Skeletal muscle satellite cell (primary cell): ENCODE results near the gene ITPKB.

Experiments
- H3K27me3 ChIP-seq: 2 replicates; pipeline ENCODE4 v1.7.0; 2013; ENCODE audit warnings: low read length; ENCODE audit not compliant: control insufficient read depth, insufficient read depth
- H3K36me3 ChIP-seq: 2 replicates; pipeline ENCODE4 v1.7.0; 2013; ENCODE audit warnings: mild to moderate bottlenecking, control low read depth, low read length; ENCODE audit not compliant: insufficient read depth
- H3K4me1 ChIP-seq: 2 replicates; pipeline ENCODE4 v1.7.0; 2013; ENCODE audit warnings: low read length; ENCODE audit not compliant: control insufficient read depth, insufficient read depth
- H3K4me2 ChIP-seq: 2 replicates; pipeline ENCODE4 v1.7.0; 2013; ENCODE audit warnings: mild to moderate bottlenecking, low read length
- H3K4me3 ChIP-seq: 2 replicates; pipeline ENCODE4 v1.7.0; 2013; ENCODE audit warnings: low read length
- H3K9ac ChIP-seq: 2 replicates; pipeline ENCODE4 v1.7.0; 2013; ENCODE audit warnings: mild to moderate bottlenecking, low read depth, low read length, moderate library complexity
- H3K9me3 ChIP-seq: replicated peaks from 2 replicates; pipeline ENCODE4 v1.7.0; 2013; ENCODE audit warnings: mild to moderate bottlenecking, control low read depth, low read length

ITPKB gene

GRCh38 chr1:226686440-226687425, 52.3 kb downstream of the ITPKB start:
- no peaks in the 10 kb centered on the region for H3K9me3 ChIP-seq
- no peak overlapping the region for H3K9ac ChIP-seq
- H3K27me3 ChIP-seq, result peaks cover 4% of the 10 kb centered on the region
- H3K4me3 ChIP-seq, result no peak overlapping the region
- no peaks in the 10 kb centered on the region for H3K36me3 ChIP-seq
- H3K4me1 ChIP-seq, result no peaks in the 10 kb centered on the region
- no peak overlapping the region for H3K4me2 ChIP-seq

- Histone ChIP-seq H3K4me1 (peaks cover 6% of the 10 kb centered on the region), H3K36me3 (no peaks in the 10 kb centered on the region), H3K4me3 (no peak overlapping the region), H3K4me2 (no peak overlapping the region), H3K9me3 (no peaks in the 10 kb centered on the region), H3K27me3 (peaks cover 4% of the 10 kb centered on the region), H3K9ac (no peak overlapping the region)
These were observed 53.8 kb downstream of the ITPKB start for GRCh38 chr1:226685196-226685820.

GRCh38 chr1:226684026-226684425, 55.1 kb downstream of the ITPKB start:
- no peak overlapping the region for H3K4me2 ChIP-seq
- H3K9me3 ChIP-seq, result no peaks in the 10 kb centered on the region
- H3K36me3 ChIP-seq, result no peaks in the 10 kb centered on the region
- H3K4me3 ChIP-seq, result no peak overlapping the region
- peaks cover 14% of the 10 kb centered on the region for H3K4me1 ChIP-seq
- no peak overlapping the region for H3K9ac ChIP-seq
- H3K27me3 ChIP-seq, result peaks cover 4% of the 10 kb centered on the region

GRCh38 chr1:226682871-226683814, 55.9 kb downstream of the ITPKB start:
- Histone ChIP-seq H3K27me3 (peaks cover 4% of the 10 kb centered on the region), H3K9ac (no peak overlapping the region), H3K9me3 (no peaks in the 10 kb centered on the region), H3K36me3 (no peaks in the 10 kb centered on the region), H3K4me3 (no peak overlapping the region), H3K4me2 (no peak overlapping the region), H3K4me1 (peaks cover 14% of the 10 kb centered on the region)

GRCh38 chr1:226681652-226682493, 57.2 kb downstream of the ITPKB start:
- no peak overlapping the region for H3K9ac ChIP-seq
- peaks cover 4% of the 10 kb centered on the region for H3K27me3 ChIP-seq
- no peaks in the 10 kb centered on the region for H3K9me3 ChIP-seq
- peaks cover 22% of the 10 kb centered on the region for H3K4me1 ChIP-seq
- H3K4me2 ChIP-seq, result no peak overlapping the region
- no peak overlapping the region for H3K4me3 ChIP-seq
- H3K36me3 ChIP-seq, result no peaks in the 10 kb centered on the region

- H3K4me1 ChIP-seq, result peaks cover 29% of the 10 kb centered on the region
- H3K9ac ChIP-seq, result peak overlapping the region; percentile 24
- peak overlapping the region; percentile 62 for H3K4me3 ChIP-seq
These were observed 58.4 kb downstream of the ITPKB start for GRCh38 chr1:226680653-226681052.

GRCh38 chr1:226679853-226680516, 59.1 kb downstream of the ITPKB start:
- Histone ChIP-seq H3K4me1 (peaks cover 29% of the 10 kb centered on the region), H3K9me3 (no peaks in the 10 kb centered on the region), H3K4me2 (peak overlapping the region; percentile 80), H3K4me3 (peak overlapping the region; percentile 62), H3K36me3 (no peaks in the 10 kb centered on the region), H3K27me3 (peaks cover 4% of the 10 kb centered on the region), H3K9ac (peak overlapping the region; percentile 24)

More at GRCh38 chr1:226680653-226681052, 58.4 kb downstream of the ITPKB start:
- Histone ChIP-seq H3K4me2 (peak overlapping the region; percentile 80), H3K9me3 (no peaks in the 10 kb centered on the region), H3K27me3 (peaks cover 4% of the 10 kb centered on the region), H3K36me3 (no peaks in the 10 kb centered on the region)

GRCh38 chr1:226679262-226679661, 59.8 kb downstream of the ITPKB start:
- peaks cover 29% of the 10 kb centered on the region for H3K4me1 ChIP-seq
- no peaks in the 10 kb centered on the region for H3K9me3 ChIP-seq
- H3K27me3 ChIP-seq, result peaks cover 4% of the 10 kb centered on the region
- no peak overlapping the region for H3K4me3 ChIP-seq
- H3K9ac ChIP-seq, result no peak overlapping the region
- H3K36me3 ChIP-seq, result no peaks in the 10 kb centered on the region
- H3K4me2 ChIP-seq, result no peak overlapping the region

GRCh38 chr1:226678701-226679100, 60.4 kb downstream of the ITPKB start:
- Histone ChIP-seq H3K36me3 (no peaks in the 10 kb centered on the region), H3K4me2 (no peak overlapping the region), H3K4me3 (no peak overlapping the region), H3K9ac (no peak overlapping the region), H3K4me1 (peaks cover 29% of the 10 kb centered on the region), H3K9me3 (no peaks in the 10 kb centered on the region), H3K27me3 (peaks cover 4% of the 10 kb centered on the region)

GRCh38 chr1:226678251-226678650, 60.8 kb downstream of the ITPKB start:
- H3K4me2 ChIP-seq, result no peak overlapping the region
- peaks cover 29% of the 10 kb centered on the region for H3K4me1 ChIP-seq
- H3K9me3 ChIP-seq, result no peaks in the 10 kb centered on the region
- no peak overlapping the region for H3K9ac ChIP-seq
- no peak overlapping the region for H3K4me3 ChIP-seq
- H3K36me3 ChIP-seq, result no peaks in the 10 kb centered on the region
- peaks cover 4% of the 10 kb centered on the region for H3K27me3 ChIP-seq
